SK-N-SH (cell line): Measurements from ENCODE around the gene SH3PXD2B.

Source experiments
- EP300 ChIP-seq, 2 experiments: IDR thresholded peaks; 2 replicates each; pipeline versions ENCODE4 v1.4.0 to v1.6.1; 2012; ENCODE audit warnings: borderline replicate concordance in 1 of 2, low read depth in 1 of 2, low read length in 1 of 2
- EZH2phosphoT487 ChIP-seq: fragments of 200-600 bp; sonication (generic); IDR thresholded peaks from 2 replicates; pipeline ENCODE4 v1.6.1; 2017; ENCODE audit warnings: low read depth, mixed run types, mild to moderate bottlenecking, antibody characterized with exemption, moderate library complexity, borderline replicate concordance
- GATA2 ChIP-seq: sonication (generic); formaldehyde crosslinking; IDR thresholded peaks from 2 replicates; pipeline ENCODE4 v1.5.0; 2020; ENCODE audit warnings: mild to moderate bottlenecking, missing genetic modification reagents
- POLR2AphosphoS5 ChIP-seq: IDR thresholded peaks from 2 replicates; pipeline ENCODE4 v1.6.1; 2012; ENCODE audit warnings: low read depth, low read length
- RAD21 ChIP-seq: IDR thresholded peaks from 2 replicates; pipeline ENCODE4 v1.6.1; 2012; ENCODE audit warnings: mild to moderate bottlenecking, low read length
- SIN3A ChIP-seq: IDR thresholded peaks from 2 replicates; pipeline ENCODE4 v1.6.1; 2012; ENCODE audit warnings: low read depth, mild to moderate bottlenecking, low read length, moderate library complexity, borderline replicate concordance
- SMC3 ChIP-seq: IDR thresholded peaks from 2 replicates; pipeline ENCODE4 v1.6.1; 2012; ENCODE audit warnings: low read depth, low read length, improper control_type of control experiment
- TAF1 ChIP-seq: IDR thresholded peaks from 2 replicates; pipeline ENCODE4 v1.6.1; 2012; ENCODE audit warnings: low read depth, mild to moderate bottlenecking, low read length, moderate library complexity, borderline replicate concordance
- TF ChIP-seq, protein P1 (sequence below): fragments of 200-600 bp; sonication (generic); IDR thresholded peaks from 2 replicates; pipeline ENCODE4 v1.6.1; 2017; ENCODE audit warnings: antibody characterized with exemption, mild to moderate bottlenecking, moderate library complexity
- TF ChIP-seq, protein P2 (sequence below): IDR thresholded peaks from 2 replicates; pipeline ENCODE4 v1.4.0; 2012; ENCODE audit warnings: low read depth, borderline replicate concordance

DNA sequence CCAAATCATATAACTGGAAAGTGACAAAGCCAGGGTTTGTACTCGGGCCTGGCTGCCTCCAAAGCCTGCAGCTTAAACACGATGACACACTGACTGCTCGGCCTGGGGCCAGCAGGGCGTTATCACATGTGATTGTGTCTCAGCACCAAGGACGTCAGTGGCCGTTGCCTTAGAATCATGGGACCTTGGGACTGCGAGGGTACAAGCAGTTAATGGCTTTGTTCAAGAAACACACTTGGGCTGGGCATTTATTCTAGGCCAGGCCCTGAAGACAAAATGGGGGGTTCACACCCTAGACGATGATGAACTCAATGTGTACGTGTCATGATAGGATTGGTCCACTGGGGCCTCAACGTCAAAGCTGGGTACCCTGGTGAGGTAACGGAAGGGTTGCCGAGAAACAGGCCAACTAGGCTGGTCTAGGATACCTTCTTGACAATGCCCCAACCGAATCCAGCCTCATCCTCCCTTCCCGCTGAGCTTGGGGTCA, 13.0 kb downstream of the SH3PXD2B start:
- TF ChIP-seq EP300 (IDR thresholded peaks at IDR 0.05; ENCODE audit: borderline replicate concordance in 1 of 2, low read depth in 1 of 2, low read length in 1 of 2), result no peak
- TF ChIP-seq, protein P1, sequence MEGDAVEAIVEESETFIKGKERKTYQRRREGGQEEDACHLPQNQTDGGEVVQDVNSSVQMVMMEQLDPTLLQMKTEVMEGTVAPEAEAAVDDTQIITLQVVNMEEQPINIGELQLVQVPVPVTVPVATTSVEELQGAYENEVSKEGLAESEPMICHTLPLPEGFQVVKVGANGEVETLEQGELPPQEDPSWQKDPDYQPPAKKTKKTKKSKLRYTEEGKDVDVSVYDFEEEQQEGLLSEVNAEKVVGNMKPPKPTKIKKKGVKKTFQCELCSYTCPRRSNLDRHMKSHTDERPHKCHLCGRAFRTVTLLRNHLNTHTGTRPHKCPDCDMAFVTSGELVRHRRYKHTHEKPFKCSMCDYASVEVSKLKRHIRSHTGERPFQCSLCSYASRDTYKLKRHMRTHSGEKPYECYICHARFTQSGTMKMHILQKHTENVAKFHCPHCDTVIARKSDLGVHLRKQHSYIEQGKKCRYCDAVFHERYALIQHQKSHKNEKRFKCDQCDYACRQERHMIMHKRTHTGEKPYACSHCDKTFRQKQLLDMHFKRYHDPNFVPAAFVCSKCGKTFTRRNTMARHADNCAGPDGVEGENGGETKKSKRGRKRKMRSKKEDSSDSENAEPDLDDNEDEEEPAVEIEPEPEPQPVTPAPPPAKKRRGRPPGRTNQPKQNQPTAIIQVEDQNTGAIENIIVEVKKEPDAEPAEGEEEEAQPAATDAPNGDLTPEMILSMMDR, result no peak
- no peak for TF ChIP-seq EZH2phosphoT487
- TF ChIP-seq GATA2, result no peak
- TF ChIP-seq SMC3, result no peak
- TF ChIP-seq RAD21, result no peak
- TF ChIP-seq, protein P2, sequence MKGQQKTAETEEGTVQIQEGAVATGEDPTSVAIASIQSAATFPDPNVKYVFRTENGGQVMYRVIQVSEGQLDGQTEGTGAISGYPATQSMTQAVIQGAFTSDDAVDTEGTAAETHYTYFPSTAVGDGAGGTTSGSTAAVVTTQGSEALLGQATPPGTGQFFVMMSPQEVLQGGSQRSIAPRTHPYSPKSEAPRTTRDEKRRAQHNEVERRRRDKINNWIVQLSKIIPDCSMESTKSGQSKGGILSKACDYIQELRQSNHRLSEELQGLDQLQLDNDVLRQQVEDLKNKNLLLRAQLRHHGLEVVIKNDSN, result no peak
- no peak for TF ChIP-seq POLR2AphosphoS5
- no peak for TF ChIP-seq TAF1
- no peak for TF ChIP-seq SIN3A
